Left renal pelvis (tissue), 4 donors: ENCODE results near the gene TOB2. TPM values are rescaled to one million over a fixed set of nuclear protein-coding genes. Genes with fewer than 3 reads are reported as not detected.
"Not testable (repeated sequence)": the region's sequence is repeated elsewhere in the genome, so short reads cannot be mapped to it uniquely, and the experiment has no call there.

Experiments
- DNase-seq, 4 donors: peaks; one replicate each; pipeline ENCODE4 v3.0.0-alpha.2; 2013; ENCODE audit warnings: low read depth in 4 of 4, low spot score in 3 of 4
- polyA plus RNA-seq, 4 donors: library from polyadenylated mRNA; unstranded; fragments of 120-200 nt; gene quantifications; one replicate each; pipeline ENCODE4 v1.2.1, GENCODE V29; 2013; ENCODE audit not compliant: insufficient read length in 4 of 4

Gene TOB2
- polyA plus RNA-seq, 4 donors: 50.3 to 60.6 (median 57.3) TPM

DNA sequence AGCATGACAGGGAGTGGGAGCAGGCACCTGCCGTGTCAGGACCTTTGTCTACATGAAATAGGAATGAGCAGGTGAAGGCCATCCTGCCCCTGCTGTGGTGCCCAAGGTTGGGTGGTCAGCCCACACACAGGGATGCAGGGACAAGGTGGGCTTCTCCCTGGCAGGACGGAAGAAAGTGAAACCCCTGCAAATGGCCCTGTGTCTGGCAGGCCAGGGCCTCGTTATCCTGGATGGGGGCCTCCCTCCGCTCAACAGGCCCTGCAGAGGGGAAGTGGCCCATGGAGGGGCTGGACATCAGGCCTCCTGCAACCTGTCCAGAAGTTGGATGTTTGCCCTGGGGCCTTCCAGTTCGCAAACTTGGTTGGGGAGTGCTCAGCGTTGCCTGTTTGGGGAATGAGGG lies 14.9 kb downstream of the TOB2 start:
- DNase-seq: no peak

DNA sequence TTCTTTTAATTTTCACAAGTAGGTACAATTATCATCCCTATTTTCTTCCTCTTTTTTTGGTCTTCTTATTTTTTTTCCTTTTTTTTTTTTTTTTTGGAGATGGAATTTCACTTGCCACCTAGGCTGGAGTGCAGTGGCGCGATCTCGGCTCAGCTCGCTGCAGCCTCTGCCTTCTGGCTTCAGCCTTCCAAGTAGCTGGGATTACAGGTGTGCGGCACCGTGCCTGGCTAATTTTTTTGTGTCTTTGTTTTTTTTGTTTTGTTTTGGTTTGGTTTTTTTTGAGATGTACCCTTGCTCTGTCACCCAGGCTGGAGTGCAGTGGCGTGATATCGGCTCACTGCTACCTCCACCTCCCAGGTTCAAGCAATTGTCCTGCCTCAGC lies 16.7 kb downstream of the TOB2 start:
- DNase-seq: no peak

- no peak for DNase-seq
These were observed 17.2 kb downstream of the TOB2 start for GRCh38 chr22:41429232-41429950.

DNA sequence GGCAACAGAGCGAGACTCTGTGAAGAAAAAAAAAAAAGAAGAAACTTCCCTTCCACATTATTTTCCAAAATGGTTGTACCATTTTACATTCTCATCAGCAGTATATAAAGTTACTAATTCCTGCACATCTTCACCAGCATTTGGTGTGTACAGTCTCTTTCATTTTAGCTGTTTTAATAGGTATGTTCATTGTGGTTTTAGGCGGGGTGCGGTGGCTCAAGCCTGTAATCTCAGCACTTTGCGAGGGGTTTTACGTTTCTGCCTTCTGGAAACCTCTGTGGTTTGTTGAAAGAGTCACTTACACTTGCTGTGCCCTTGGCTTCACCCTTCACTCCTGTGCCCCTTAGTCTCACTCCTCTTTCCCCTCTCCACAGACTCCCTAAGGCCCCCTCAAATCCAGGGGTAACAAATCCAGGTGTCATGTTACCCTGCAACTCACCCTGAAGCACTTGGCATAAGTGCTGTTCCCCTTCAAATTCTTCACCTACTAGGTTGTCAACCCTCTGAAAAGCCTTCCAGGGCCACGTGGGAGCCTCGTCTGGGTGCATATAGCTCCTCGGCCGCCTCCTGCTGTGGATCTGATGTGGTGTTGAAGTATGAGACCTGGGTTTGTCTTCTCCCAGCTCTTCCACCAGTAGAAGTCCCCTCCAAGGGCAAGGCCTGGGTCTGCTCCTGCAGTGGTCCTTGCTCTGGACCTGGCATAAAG lies 20.8 kb downstream of the TOB2 start:
- no peak for DNase-seq

- DNase-seq: no peak
These were observed 27.9 kb downstream of the TOB2 start for GRCh38 chr22:41418717-41419116.

DNA sequence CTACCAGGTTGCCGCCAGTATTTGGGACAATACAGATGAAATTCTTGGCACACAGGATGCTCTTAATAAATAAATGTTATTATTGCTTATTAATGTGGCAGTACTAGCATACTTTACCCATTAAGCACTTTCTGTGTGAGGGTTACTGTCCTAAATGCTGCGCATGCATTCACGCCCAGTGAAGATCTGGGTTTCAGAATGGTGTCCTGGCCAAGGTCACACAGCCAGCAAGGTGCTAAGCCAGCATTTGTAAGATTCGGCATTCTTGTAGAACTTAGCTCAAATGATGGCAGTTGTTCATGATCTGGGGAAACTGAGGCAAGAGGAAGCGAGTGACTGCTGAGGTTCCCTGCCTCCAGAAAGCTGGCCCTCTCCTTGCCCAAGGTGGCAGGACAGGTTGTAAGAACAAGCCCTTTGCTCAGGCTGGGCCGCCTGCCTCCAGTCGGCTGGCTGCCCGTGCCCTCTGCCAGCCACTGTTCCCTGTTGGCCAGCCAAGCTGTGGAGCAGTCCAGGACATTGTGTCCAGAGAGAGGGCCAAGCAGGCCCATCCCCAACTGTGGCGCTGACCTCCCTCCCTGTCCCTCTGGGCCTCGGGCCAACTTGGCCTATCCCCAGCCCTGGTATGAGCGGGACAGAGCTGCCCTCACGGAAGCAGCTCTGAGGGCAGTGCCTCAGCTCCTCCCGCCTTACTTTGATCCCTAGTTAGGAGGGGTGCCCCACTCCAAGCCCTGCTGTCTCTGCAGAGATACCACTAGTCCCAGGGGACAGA lies 28.8 kb downstream of the TOB2 start:
- DNase-seq: no peak

- DNase-seq: no peak
These were observed 31.0 kb downstream of the TOB2 start for GRCh38 chr22:41415554-41415953.

- DNase-seq: no peak
These were observed 35.4 kb downstream of the TOB2 start for GRCh38 chr22:41411021-41411851.

GRCh38 chr22:41410311-41410751 lies 36.3 kb downstream of the TOB2 start:
- DNase-seq: no peak

DNA sequence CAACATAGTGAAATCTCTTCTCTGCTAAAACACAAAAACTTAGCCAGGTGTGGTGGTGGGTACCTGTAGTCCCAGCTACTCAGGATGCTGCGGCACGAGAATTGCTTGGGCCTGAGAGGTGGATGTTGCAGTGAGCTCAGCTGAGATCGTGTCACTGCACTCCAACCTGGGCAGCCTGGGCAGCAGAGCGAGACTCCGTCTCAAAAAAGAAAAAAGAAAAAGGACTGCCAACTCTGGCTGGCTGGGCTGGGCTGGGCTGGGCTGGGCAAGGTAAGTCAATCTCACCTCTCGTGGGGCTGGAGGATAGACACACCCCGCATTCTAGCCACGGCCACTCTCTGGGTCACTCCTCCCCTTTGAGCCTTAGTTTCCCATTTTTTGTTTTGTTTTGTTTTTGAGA lies 37.9 kb downstream of the TOB2 start:
- no peak for DNase-seq

DNA sequence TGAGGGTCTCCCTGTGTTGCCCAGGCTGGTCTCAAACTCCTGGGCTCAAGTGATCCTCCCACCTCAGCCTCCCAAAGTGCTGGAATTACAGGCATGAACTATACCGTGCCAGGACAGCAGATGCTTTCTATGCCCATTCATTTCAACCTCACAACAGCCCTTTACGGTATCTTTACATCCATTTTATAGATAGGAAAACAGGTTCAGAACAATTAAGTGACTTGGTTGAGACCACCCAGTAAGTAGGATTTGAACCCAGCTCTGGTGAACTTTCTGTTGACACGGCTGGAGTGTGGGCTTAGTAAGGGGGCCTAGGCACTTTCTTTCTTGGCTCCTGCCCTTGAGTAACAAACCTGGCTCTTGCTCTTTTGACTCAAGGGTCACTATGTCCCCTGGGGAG lies 39.2 kb downstream of the TOB2 start:
- no peak for DNase-seq

DNA sequence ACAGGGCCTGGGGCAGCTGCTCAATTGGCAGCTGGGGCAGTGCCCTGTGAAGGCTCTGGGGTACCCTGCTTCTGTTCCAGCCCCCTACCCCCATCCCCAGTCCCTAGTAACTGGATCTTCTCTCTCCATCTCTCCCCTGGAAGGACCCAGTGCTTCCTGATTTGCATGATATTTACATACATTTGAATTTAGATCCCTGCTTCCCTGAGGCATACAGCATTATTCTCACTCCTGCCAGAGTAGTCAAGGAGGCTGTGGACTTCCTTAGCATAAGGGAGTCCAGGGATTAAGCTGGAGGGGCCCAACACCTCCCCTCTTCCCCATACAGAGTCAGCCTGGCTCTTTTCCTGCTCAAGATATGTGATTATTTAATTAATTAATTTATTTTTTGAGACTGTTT lies 40.2 kb downstream of the TOB2 start:
- DNase-seq: no peak

- DNase-seq: no peak
These were observed 41.0 kb downstream of the TOB2 start for GRCh38 chr22:41405588-41405987.

DNA sequence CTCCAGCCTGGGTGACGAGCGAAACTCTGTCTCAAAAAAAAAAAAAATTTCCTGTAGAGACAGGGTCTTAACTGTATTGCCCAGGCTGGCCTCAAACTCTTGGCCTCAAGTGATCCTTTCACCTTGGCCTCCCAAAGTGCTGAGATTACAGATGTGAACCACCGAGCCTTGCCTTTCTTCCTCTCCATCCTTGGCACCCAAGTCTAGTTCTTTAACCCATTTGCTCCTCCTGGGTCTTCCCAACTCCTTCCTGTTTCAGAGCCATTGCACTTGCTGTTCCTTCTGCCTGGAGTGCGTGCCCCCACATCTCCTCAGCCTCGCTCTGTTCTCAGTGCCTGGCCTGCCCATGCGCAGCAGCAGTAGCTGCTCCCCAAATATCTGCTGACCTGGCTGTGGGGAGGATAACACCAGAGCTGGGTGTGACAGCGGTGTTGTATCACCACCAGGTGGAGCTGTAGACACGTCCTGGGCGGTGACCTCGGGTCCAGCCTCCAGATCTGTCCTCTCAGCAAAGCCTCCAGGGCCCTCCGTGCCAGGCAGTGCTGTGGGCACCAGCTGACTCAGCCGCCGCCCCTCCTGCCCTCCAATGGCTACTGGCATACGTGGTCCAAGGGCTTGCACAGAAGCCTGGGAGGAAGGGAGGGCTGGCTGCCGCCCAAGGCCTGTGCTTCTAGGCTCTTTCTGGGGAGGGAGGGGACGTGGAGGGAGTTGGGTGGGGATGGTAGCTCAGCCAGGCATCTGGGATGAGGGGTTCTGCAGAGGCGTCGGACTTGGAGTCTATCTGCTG lies 42.9 kb downstream of the TOB2 start:
- peak in 1 of 4 donors; percentile 54 for DNase-seq

DNA sequence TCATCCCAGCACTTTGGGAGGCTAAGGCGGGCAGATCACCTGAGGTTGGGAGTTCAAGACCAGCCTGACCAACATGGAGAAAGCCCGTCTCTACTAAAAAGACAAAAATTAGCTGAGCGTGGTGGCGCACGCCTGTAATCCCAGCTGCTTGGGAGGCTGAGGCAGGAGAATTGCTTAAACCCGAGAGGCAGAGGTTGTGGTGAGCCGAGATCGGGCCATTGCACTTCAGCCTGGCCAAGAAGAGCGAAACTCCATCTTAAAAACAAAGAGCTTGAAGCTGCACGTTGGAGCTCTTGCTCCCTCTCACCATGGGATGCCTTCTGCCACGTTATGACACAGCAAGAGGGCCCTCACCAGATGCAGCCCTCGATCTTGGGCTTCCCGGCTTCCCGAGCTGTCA lies 43.8 kb downstream of the TOB2 start:
- DNase-seq: not testable (repeated sequence)

DNA sequence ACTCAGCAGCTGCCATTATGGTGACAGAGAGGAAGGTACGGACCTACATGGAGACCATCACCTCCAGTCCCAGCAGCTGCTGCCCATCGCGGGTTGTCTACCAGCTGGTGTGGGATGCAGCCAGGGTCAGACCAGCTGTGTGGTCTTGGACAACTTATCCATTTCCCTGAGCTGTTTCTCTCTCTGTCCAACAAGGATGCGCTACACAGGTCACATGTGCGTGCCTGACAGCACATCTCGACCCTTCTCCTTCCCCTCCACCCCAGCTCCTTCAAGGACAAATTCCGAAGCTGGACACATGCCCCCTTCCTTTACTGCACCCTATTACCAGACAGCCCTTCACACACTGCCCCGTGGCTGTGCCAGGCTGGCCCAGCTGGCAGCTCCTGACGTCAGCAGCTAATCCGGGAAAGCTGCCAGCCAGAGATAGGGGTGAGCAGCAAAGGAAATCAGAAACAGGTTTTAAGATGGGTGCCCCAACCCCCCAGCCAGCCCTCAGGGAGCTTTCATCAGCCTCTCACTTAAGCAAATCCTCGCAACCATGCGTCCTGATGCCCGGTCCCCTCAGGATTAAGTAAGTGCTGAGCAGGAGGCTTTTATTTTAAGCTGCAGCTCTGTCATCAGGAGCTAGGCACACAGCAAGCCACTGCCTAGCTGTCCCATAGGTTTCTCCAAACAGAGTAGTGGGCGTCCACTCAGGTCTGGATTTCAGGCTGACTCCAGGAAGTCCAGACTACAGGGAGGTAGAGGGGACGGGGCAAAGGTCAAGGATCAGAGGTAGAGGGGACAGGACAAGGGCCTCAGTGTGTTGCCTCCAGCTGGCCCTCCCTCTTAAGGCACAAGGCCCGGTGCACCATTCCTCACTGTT lies 44.6 kb downstream of the TOB2 start:
- no peak for DNase-seq

DNA sequence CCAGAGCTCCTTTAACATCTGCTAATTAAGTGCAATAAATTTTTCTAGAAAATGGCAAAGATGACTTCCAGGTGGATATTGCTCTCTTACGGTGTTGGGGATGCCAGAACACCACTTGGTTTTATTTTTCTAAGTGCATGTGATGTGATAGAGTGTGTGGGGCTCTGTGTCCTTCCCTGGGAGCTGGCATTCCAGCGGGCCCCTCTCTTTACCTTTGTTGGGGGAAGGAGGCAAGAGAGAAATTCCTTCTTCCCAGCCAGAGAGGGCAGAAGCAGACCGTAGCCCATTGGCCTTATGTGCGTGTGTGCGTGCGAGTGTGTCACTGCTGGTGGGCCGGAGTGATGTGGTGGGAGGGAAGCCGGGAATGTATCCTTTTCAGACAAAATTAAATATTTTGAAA lies 47.7 kb downstream of the TOB2 start:
- DNase-seq: no peak

GRCh38 chr22:41397143-41397811 lies 49.3 kb downstream of the TOB2 start:
- DNase-seq: no peak
